GM21717 (cell line): Measurements from ENCODE around the gene LONP1.

Experiments
- ATAC-seq: cut with Tn5 transposase; IDR thresholded peaks from one replicate; pipeline ENCODE4 v1.9.1; 2021; ENCODE audit warnings: mild to moderate bottlenecking, moderate library complexity; ENCODE audit not compliant: unreplicated experiment

Gene LONP1

DNA sequence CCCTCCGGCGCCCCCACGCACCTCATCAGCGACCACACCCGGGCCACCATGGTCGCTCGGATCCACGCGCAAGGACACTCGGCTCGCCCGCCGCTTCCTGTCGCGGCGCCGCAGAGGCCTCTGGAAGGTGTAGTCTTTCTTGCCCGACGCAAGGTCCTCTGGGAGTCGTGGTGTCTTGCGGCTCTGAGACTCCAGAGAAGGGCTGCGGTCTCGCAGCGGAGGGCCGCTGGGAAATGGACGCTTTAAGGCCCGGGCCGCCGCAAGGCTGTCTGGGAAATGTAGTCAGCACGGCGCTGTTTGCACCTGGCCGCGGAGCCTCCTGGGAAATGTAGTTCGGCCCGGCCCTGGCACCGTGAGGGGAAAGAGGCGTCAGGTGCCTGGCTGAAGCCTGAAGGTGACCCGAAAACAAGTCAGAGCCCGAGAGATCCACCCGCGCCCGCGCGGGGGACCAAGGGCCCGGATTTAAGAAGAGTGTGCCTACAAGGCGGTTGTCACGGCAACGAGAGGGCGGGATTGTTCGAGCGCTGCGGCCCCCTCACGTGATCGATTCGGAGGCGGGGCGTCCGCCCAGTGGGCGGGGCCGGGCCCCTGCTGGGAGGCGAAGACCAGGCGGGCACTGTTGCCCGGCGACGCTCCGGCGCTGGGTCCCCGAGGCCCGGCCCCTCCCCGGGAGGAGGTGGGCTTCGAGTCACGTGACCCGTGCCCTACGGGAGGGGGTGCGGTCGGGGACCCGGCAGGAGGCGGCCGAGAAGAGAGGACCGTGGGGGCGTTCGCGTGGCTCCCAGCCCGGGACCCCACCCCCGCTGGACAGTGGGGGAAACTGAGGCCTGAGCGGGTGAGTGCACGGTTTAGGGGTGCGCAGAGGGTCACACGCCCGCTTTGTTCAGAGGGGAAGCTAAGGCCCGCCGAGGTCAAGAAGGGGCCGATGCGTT is 39.2 kb downstream of the LONP1 start, which contains the start of the genes HSD11B1L and MICOS13:
Gene HSD11B1L (plus strand): TSS at position 591 of the 932 bp plus-strand sequence. CDS start 3,806 bp downstream, outside the sequence.
Gene MICOS13 (minus strand): TSS at position 80 of the 932 bp plus-strand sequence. CDS start 30 bp downstream, at position 50.
- ATAC-seq = peak; percentile 67

DNA sequence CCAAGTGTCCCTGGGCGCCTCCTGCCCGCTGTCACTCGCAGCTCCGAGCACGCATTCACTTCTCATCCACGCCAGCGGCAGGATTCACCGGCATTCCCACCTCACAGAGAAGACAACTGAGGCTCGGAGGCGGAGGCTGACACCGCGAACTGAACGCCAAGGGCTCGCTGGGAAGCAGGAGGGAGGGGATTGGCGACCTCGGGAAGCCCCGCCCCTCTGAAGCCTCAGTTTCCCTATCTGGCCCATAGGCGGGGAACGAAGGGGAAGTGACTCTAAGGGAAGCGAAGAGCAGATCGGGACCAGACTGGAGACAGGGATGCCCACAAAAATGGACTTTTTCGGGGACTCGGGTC is 39.9 kb downstream of the LONP1 start:
- no peak for ATAC-seq

DNA sequence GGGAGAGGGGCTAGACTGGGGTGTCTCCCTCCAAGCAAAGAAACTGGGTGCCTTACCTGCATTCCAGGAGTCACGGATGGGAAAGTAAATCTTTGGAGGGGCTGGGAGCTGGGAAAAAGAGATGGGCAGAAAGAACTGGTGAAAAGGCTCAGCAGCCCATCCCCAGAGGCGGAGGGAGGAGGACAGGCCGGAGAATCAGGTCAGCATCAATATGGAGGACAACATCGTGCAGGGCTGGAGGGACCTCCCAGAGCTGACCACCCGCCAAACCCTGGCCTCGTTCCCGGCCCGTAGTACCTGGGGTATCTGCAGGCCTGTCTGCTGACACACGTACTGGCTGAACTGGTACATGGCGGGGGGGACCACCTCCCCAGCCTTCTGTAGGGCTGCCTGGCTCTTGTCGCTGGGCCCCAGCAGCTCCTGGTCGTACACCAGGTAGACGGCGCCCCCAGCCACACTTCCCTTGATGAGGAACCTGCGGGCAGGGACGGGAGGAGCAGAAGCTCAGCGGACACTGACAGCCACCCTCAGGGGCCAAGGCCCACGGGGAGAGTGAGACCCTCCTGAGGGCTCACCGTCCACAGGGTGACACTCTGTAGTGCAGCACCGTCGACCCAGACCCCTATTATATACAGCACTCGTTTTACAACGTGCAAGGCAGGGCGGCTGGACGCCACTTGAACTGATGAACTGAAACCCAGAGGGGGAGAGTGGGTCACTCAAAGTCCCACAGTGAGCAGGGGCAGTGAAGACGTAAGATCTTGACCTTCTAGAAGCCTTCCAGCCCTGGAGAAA is 40.5 kb downstream of the LONP1 start:
- no peak for ATAC-seq

DNA sequence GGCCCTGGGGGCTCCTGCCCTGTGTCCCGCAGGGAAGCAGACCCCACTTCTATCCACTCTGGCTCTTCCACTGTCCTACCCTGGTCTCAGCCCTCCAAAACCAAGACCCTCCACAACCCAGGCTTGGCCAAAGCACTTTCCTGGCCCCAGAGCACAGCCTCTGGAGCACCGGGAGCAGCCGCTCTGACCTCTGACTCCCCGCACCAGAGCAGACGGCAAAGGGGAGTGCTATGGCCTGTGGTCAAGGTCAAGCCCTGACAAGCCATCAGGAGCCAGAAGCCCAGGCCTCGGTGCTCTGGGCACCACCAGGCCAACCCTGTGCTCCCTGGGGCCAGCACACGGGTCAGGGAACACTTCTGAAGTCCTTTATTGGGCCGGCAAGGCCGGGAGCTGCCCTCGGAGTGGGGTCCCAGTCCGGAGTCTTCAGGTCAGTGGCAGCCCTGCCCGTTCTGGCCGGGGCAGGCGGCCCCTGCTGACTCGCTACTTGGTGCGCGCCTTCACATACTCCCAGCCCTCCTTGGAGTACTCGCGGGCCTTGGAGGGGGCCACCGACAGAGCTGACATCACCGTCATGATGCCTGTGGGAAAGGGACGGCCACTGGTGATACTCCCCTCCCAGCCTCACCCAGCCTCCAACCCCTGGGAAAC is 41.8 kb downstream of the LONP1 start:
- no peak for ATAC-seq

DNA sequence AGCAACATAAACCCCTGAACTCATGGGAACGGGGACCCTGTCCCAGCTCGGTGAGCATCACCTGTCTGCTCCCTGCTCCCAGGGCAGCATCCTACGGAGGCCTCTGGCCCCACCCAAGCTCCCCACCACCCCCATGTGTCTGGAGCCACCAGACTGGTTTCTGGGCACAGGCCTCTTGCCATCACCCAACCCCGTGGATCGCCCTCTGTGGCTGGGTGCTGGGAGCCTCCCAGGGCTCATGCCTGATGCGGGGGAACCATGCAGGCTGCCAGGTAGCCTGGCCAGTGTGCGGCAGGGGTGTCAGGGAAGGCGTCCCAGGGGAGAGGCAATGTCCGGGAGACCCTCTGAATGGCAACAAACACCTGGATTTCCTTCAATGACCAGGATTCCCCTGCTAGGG is 42.4 kb downstream of the LONP1 start:
- no peak for ATAC-seq

DNA sequence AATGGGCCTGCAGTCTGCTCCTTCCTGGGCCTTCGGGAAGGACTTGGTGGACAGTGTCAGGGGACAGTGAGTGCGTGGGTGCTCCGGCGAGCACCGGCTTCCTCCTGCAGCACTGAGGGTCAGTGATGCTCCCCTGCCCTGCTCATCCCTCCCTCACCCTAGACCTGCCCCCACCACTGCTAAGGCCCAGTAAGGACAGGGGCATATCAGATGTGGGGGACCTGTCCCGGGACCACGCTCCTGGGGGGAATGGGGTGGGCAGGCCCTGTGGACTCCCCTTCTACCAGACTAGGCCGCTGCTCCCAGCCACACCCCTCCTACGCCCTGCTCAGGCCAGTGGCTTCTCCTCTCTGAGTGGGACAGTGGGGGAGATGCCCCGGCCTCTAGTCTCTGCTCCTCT is 42.8 kb downstream of the LONP1 start:
- no peak for ATAC-seq

DNA sequence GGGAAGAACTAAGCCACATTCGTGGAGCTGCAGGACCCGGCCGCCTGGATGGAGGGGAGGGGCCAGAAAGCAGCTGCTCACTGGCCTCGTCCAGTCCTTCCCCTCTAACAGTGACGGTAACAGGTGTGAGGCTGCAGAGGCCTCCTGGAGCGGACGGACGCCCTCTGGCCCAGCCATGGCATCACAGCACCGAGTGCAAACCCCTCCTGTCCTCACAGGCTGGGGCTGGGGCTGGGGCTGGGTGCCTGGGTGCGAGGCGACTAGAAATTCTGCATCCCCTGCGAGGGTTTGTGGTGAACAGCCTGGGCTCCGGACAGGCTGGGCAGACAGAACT is 43.2 kb downstream of the LONP1 start:
- ATAC-seq = no peak

DNA sequence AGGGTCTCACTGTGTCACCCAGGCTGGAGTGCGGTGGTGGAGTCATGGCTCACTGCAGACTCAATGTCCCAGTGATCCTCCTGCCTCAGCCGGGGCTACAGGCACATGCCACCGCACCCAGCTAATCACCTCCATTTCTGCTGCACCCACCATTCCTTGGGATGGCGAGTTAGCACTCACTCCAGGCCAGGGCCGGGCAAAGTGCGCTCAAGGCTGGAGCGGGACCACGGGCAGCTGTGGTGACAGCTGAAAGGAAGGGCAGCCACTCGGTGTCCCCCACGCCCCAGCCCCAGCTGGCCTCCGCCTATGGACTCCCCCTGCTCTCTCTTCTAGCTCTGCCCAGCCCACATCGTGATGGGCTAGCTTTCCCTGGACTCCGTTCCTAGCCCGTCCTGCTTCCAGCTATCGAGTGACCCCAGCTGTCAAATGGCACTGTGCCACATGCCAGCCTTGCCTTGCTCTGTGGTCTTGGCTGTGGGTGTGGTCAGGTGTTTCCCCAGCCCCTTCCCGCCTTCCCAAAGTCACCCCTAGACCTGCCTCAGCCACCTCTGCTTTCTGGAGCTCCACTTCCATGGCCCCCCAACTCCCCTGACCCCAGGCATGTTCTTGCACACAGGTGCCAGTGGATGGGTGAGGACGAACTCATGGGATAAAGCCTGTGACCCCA is 43.7 kb downstream of the LONP1 start:
- no peak for ATAC-seq

DNA sequence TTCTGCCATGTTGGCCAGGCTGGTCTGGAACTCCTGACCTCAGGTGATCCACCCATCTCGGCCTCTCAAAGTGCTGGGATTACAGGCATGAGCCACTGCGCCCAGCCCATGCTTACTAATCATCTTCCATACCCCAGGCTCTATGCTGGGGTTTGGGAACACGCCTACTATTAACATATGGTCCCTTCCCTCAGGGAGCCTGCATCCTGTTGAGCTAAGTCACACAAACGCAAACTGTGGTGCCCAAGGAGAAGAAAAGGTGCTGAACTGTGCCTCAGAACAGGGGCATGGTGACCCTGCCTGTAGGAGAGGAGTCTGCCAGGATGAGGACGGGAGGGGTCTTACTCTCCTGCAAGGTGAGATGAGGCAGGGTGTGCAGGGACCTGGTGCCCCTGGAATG is 45.2 kb downstream of the LONP1 start:
- no peak for ATAC-seq

DNA sequence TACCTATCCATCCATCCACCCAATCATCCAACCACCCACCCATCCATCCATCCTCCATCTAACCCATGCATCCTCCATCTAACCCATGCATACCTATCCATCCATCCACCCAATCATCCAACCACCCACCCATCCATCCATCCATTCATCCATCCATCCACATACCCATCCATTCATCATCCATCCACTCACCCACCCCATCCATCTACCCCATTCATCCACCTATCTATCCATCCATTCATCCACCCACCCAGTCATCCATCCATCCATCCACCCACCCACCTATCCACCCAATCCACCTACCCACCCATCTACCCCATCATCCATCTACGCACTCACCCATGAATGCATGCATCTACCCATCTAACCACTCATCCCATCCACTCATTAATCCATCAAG is 46.2 kb downstream of the LONP1 start:
- no peak for ATAC-seq

DNA sequence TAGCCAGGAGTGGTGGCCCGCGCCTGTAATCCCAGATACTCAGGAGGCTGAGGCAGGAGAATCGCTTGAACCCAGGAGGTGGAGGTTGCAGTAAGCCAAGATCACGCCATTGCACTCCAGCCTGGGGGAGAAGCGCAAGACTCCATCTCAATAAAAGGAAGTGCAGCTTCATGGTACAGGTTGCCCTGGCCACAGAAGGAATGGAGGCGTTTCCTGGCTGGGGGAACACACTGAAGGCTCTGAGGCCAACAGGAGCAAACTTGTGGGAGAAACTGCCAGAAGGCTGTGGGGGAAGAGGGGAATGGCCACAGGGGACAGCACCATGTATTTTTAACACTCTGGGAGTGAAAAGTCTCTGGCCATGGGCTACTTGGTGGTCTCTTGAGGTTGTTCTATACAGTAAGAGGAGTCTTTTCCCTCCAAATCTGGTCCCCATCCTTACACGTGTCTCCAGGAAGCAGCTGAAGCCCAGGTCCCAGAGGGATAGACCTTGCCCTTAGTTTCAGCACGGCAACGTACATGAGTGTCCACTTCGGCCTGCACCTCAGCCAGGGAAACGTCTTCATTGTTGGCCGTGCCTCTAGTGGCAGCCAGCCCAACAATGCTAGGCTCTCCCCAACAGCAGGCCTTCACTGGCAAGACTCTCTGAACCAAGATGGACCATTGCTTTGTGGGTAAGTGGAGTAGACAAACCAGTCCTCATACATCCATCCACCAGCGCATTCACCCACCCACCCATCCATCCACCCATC is 47.1 kb downstream of the LONP1 start:
- no peak for ATAC-seq

DNA sequence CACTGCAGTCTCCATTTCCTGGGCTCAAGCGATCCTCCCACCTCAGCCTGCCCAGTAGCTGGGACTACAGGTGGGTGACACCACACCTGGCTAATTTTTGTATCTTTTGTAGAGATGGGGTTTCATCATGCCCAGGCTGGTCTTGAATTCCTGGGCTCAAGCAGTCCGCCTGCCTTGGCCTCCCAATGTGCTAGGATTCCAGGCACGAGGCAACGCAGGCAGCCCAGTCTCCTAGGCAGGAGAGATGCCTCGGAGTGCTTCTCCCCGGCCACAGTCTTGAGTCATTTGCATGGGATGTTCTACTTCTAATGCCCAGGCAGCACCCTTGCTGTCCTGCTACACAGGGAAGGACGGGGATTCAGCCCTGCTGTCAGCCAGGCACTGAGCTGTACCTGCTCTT is 48.3 kb downstream of the LONP1 start:
- ATAC-seq = no peak

DNA sequence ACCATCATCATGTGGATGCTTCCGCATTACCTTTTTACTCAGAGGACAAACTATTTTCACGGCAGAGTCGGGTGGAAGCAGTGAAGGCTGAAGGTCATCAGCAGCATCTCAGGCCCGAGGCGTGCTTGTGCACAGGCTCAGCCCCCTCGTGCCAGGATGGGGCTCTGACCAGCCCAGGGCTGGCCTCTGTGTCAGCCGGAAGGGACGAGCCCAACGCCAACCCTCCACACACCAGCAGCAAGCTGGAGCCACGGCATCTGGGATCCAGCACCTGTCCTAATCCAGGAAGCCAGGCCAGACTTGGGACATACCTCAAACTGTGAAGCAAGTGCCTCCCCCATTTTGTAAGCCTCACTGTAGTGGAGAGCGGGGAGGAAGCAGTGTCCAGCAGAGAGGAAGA is 50.7 kb downstream of the LONP1 start:
- no peak for ATAC-seq

DNA sequence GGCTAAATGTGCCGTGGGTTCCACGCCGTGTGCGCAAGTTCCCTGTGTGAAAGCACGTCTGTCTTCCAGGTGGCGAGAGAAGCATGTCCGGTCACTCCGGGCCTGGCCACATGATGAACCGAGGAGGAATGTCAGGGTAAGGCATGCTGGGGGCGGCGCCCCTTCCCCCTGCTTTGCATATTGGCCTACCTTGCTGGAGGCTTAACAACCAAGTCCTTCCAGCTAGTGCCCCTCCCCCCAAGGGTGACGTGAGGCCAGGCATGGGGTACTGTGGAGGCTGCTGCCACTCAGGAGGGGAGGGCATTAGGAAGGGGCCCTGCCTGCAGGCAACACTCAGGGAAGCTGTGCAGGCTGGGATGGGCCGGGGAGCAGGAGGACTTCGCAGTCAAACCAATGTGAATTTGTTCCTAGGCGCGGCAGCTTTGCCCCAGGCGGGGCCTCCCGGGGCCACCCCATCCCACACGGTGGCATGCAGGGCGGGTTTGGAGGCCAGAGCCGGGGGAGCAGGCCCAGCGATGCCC is 52.1 kb downstream of the LONP1 start:
- ATAC-seq = no peak

DNA sequence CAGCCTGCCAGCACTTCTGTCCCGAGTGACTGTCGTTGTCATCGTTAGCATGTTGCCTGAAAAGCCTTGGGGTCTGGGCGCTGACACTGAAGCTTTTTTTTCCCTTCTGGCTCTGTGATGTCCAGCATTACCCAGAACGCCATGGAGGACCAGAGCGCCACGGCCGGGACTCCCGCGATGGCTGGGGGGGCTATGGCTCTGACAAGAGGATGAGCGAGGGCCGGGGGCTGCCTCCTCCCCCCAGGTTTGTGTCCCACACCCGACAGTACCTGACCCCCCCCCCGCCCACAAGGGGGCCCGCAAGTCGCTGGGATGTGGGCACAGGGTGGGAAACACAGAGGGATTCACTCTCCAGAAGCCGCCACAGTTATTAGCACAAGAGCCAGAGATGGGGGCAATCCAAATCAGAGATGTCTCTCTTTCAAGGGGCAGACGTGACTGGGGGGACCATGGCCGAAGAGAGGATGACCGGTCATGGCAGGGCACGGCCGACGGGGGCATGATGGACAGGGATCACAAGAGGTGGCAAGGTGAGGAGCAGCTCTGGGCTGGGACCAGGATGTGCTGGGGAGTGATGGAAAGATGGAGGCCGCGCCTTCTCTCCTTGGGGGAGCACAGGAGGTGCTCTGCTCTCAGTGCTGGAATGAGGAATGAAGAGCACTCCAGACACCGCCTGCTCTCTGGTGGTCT is 52.9 kb downstream of the LONP1 start:
- no peak for ATAC-seq

DNA sequence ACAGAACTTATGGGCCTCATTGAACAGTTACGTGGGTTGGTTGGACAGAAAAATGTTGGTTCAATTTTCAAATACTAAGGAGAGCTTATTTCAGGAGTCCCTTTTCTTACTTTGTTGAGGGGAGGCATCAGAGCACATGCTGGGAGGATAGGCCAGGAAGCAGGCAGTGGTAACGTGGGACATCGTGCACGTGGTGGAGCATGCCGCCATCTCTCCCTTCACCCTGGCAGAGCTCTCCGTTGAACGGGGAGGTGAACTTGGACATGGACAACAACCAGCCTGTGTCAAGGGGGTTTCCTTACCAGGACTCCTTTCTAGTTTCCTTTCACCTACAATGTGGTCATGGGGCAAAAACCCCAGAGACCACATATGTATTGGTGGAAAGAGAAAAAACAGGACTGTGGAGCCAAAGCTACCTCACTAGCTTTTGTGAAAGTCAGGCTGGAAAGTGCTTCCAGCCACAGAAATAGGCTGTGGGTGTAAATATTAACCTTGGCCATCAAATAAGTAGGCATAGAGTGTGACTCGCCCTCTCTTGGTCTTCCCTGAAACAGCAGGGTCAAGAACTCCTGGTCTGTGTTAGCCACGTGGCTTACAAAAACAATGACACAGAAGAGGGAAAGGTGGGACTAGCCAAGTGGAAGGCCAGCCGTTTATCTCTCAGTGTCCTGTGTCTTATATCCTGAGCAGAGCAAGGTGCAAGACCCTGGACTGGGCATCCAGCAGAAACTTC is 54.0 kb downstream of the LONP1 start:
- no peak for ATAC-seq

DNA sequence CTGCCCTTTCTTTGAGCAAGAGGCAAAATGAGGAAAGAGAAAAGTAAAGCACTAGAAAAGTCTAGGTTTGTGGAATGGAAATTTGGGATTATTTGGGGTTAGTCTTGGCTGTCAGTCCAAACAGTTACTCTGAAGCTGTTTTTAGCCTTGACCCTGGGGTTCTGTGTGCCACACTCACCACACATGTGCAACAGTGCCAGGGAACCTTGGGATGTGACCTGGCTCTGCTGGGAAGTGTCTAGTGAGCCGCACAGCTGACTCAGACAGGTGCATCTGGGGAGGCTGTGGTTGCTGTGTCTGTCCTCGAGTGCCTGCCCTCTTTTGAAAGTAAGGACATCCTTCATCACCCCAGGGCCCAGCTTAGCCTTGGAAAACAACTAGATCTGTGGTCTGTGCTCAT is 55.4 kb downstream of the LONP1 start:
- no peak for ATAC-seq

DNA sequence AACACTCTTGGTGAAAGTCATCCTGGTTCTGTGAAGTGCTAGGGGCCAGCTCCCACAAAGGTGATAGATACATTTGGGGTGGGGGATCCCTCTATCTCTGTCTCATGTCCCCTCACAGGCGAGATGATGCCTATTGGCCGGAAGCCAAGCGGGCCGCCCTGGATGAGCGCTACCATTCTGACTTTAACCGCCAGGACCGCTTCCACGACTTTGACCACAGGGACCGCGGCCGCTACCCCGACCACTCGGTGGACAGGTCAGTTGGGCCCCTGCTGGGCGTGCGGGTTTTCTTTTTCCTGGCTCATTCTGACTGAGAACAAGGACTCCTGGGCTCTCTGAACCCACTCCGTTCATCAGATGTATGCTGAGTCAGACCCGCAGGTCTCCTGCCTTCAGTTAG is 56.0 kb downstream of the LONP1 start:
- no peak for ATAC-seq

DNA sequence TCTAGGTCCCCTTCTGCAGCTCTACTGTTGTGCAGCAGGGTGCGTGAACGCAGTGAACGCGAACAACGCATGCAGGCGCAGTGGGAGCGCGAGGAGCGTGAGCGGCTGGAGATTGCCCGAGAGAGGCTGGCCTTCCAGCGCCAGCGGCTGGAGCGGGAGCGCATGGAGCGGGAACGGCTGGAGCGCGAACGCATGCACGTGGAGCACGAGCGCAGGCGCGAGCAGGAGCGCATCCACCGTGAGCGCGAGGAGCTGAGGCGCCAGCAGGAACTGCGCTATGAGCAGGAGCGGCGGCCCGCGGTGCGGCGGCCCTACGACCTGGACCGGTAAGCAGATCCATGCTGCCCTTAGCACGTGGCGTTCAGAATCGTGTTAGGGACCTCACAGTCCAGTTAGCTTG is 58.5 kb downstream of the LONP1 start:
- ATAC-seq = no peak
